Measurements from ENCODE around the gene PRPH2.

GRCh38 chr6:42727087-42727611 lies 4.8 kb upstream of the PRPH2 start:
- TF ChIP-seq, protein P1, sequence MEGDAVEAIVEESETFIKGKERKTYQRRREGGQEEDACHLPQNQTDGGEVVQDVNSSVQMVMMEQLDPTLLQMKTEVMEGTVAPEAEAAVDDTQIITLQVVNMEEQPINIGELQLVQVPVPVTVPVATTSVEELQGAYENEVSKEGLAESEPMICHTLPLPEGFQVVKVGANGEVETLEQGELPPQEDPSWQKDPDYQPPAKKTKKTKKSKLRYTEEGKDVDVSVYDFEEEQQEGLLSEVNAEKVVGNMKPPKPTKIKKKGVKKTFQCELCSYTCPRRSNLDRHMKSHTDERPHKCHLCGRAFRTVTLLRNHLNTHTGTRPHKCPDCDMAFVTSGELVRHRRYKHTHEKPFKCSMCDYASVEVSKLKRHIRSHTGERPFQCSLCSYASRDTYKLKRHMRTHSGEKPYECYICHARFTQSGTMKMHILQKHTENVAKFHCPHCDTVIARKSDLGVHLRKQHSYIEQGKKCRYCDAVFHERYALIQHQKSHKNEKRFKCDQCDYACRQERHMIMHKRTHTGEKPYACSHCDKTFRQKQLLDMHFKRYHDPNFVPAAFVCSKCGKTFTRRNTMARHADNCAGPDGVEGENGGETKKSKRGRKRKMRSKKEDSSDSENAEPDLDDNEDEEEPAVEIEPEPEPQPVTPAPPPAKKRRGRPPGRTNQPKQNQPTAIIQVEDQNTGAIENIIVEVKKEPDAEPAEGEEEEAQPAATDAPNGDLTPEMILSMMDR (IDR thresholded peaks at IDR 0.05; ENCODE audit: insufficient read depth, low read depth, low read length) = no peak
- no peak for TF ChIP-seq EZH2 (IDR thresholded peaks at IDR 0.05; ENCODE audit: insufficient read depth, low read length)

All from astrocyte (in vitro differentiated cells and primary cell).